Mammary epithelial cell (primary cell): ENCODE measurements around the gene SYT7.

ENCODE experiments used
- EZH2 ChIP-seq: IDR thresholded peaks from 2 replicates; pipeline ENCODE4 v1.6.1; 2012; ENCODE audit warnings: low read length, inconsistent platforms, borderline replicate concordance
- TF ChIP-seq, protein P1 (sequence below), 2 donors: IDR thresholded peaks in 1 of 2; conservative IDR thresholded peaks in 1 of 2; 2 replicates each; pipeline ENCODE4 v1.5.1; 2011 to 2012; ENCODE audit warnings: inconsistent platforms in 2 of 2, low read length in 2 of 2, mild to moderate bottlenecking in 2 of 2, control low read depth in 1 of 2, low read depth in 1 of 2; ENCODE audit not compliant: insufficient read depth in 1 of 2; ENCODE audit errors: extremely low read depth in 1 of 2

GRCh38 chr11:61476371-61476770 is 104.5 kb downstream of the SYT7 start:
- TF ChIP-seq, protein P1, sequence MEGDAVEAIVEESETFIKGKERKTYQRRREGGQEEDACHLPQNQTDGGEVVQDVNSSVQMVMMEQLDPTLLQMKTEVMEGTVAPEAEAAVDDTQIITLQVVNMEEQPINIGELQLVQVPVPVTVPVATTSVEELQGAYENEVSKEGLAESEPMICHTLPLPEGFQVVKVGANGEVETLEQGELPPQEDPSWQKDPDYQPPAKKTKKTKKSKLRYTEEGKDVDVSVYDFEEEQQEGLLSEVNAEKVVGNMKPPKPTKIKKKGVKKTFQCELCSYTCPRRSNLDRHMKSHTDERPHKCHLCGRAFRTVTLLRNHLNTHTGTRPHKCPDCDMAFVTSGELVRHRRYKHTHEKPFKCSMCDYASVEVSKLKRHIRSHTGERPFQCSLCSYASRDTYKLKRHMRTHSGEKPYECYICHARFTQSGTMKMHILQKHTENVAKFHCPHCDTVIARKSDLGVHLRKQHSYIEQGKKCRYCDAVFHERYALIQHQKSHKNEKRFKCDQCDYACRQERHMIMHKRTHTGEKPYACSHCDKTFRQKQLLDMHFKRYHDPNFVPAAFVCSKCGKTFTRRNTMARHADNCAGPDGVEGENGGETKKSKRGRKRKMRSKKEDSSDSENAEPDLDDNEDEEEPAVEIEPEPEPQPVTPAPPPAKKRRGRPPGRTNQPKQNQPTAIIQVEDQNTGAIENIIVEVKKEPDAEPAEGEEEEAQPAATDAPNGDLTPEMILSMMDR (conservative IDR thresholded peaks at IDR 0.05 in 1 of 2, IDR thresholded peaks at IDR 0.05 in 1 of 2; ENCODE audit: extremely low read depth in 1 of 2, insufficient read depth in 1 of 2, low read depth in 1 of 2, low read length in 2 of 2): no peak
- TF ChIP-seq EZH2: no peak
